GM12864 (cell line): ENCODE data around the gene CHSY1.
A peak's percentile ranks its signal among the peaks of the same experiment; 100 is the strongest.

ENCODE experiments used
- DNase-seq: peaks from one replicate; pipeline ENCODE4 v3.0.0-alpha.2; 2011; ENCODE audit warnings: low read depth
- H3K4me3 ChIP-seq: 2 replicates; pipeline ENCODE4 v1.5.1; 2011; ENCODE audit warnings: mild to moderate bottlenecking, low read depth, low read length, control low read depth
- CTCF ChIP-seq: IDR thresholded peaks from 2 replicates; pipeline ENCODE4 v1.5.1; 2011; ENCODE audit warnings: low read depth, mild to moderate bottlenecking, moderate library complexity, low read length, control low read depth, inconsistent platforms; ENCODE audit errors: missing control alignments

The CHSY1 gene

GRCh38 chr15:101139986-101140696, 111.7 kb downstream of the CHSY1 start:
- no peak for DNase-seq
- no peak for TF ChIP-seq CTCF
- no peak overlapping the region for H3K4me3 ChIP-seq

- DNase-seq: peak; percentile 52
- no peak for TF ChIP-seq CTCF
- no peak overlapping the region for H3K4me3 ChIP-seq
These were observed 112.7 kb downstream of the CHSY1 start for GRCh38 chr15:101138913-101139880.

- no peak for DNase-seq
- no peak for TF ChIP-seq CTCF
- no peak overlapping the region for H3K4me3 ChIP-seq
These were observed 113.7 kb downstream of the CHSY1 start for GRCh38 chr15:101138086-101138660.

- TF ChIP-seq CTCF: no peak
- H3K4me3 ChIP-seq: no peak overlapping the region
- DNase-seq: no peak
These were observed 114.4 kb downstream of the CHSY1 start for GRCh38 chr15:101137312-101137940.

- DNase-seq: no peak
- H3K4me3 ChIP-seq: no peak overlapping the region
- no peak for TF ChIP-seq CTCF
These were observed 115.2 kb downstream of the CHSY1 start for GRCh38 chr15:101136381-101137268.

- peak; percentile 49 for DNase-seq
- no peak for TF ChIP-seq CTCF
- H3K4me3 ChIP-seq: no peak overlapping the region
These were observed 116.2 kb downstream of the CHSY1 start for GRCh38 chr15:101135532-101136166.
